ENCODE measurements around the gene CHPT1.
A peak's percentile ranks its signal among the peaks of the same experiment; 100 is the strongest.

CHPT1 gene

GRCh38 chr12:101763246-101763931 lies 65.9 kb downstream of the CHPT1 start:
- no peak for DNase-seq (ENCODE audit: low read depth, low spot score)

DNA sequence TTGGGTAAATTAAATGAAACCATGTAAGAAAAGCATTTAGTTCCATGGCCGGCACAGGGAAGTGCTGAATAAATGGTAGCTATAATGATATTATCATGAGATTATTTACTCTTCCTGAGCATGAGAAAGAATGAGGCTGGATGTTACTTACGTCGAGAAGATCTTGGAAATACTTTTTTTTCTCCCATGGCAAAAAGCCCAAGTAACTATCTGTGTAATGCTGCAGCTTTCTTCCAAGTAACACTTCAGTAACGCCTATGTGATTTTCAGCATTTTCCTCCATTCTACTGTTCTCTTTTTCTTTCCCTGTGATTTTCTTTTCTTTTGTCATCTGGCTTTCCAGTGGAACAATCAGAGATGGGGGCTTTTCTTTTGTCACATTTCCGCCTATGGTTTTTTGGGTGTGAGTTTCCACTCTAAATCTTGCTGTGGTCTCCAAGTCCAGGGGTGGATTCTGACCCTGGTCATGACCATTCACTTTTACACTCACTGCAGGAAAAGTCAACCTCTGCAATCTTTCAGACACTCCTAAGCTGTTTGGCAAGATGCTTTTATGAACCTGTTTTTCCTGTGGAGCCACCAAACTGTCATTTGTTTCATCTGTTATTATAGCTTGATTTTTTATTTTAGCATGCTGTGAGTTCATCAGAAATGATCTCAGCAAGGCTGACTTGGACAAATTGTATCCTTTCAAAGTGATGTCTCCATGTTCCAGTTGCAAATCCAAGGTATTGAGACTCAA lies 66.8 kb downstream of the CHPT1 start:
- no peak for DNase-seq (ENCODE audit: low read depth, low spot score)

- DNase-seq (ENCODE audit: low read depth, low spot score): no peak
These were observed 70.1 kb downstream of the CHPT1 start for GRCh38 chr12:101767537-101767936.

DNA sequence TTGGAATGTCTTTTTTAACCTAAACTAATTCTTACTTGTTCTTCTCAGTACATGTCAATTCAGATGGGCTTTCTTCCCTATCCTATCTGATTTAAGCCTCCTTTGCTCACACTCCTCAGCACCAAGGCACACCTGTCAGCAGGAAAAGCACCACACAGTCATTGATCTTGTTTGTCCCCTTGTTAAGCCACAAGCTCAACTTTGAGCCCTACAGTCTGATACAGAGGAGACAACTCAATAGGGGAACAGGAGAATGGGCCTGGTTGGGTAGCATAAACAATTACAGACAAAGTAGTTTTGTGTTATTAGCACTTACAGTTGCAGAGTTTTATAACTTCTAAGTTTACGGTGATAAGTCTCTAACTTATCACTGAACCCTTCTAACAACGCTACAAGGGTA lies 71.3 kb downstream of the CHPT1 start:
- no peak for DNase-seq (ENCODE audit: low read depth, low spot score)

GRCh38 chr12:101769865-101770264 lies 72.4 kb downstream of the CHPT1 start:
- DNase-seq (ENCODE audit: low read depth, low spot score): no peak

- no peak for DNase-seq (ENCODE audit: low read depth, low spot score)
These were observed 74.8 kb downstream of the CHPT1 start for GRCh38 chr12:101772012-101772775.

DNA sequence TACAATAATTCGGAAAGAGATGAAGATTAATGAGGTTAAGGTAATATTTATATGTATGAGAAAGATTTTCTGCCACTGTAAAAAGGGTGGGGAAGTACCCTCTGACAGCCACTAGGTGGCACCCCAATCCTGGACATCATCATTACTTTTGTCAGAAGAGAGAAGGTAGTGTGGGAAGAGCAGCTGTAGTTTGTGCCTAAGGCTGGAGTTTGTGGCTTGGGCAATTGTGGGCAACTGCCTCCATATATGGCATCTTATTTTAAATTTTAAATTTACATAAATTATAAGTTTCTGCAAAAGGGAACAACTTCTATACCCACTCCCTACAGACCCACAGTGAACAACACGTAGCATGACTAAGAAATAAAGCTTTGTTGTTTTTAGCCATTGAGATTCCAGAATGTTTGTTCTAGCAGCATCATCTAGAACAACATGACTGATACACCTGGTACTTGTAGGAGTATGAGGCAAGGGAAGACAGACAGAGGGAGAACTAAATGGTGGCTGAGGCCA lies 76.3 kb downstream of the CHPT1 start:
- DNase-seq (ENCODE audit: low read depth, low spot score): peak; percentile 28

- DNase-seq (ENCODE audit: low read depth, low spot score): no peak
These were observed 78.4 kb downstream of the CHPT1 start for GRCh38 chr12:101775816-101776215.

DNA sequence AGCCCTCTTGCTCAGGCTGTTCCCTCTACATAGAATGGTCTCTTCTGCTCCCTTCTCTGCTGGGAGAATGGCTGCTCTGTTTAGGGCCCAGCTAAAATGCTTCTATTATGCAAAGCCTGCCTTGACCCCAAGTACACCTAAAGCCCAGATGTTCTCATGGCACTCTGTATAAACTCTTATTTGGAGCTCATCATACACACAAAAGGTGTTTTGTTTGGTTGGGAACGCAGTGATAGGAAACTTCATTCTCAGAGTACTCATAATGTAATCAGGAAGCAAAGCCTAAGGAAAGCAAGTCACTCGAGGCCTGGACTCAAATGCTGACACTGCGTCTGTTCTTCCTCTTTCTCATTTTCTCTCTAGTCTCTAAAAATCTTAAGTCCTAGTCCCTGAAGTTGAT lies 80.0 kb downstream of the CHPT1 start:
- DNase-seq (ENCODE audit: low read depth, low spot score): no peak

DNA sequence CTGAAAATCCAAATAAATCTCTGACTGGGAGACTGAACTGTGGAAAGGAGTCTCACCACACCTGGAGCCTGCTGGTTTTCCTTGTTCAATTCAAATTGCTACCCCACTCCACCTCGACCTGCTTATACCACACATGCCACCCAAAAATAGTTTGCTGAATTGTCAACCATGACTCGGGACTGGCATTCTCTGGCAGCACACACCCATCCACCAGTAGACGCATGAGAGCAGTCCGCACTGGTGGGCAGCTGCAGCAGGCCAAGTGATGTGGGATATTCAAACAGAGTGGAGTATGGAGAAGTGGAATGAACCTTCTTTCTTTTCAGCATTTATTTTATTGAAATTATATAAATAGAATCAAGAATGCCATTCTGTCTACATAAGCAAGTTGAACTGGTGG lies 80.5 kb downstream of the CHPT1 start:
- no peak for DNase-seq (ENCODE audit: low read depth, low spot score)

Measured in iPS DF 19.7 (cell line).